GM12892 (cell line): ENCODE data around the gene PRKAG2.

Experiments used
- POLR2A ChIP-seq: IDR thresholded peaks from 2 replicates; pipeline ENCODE4 v1.6.1; 2011; ENCODE audit warnings: low read depth, low read length, control low read depth
- POLR2AphosphoS5 ChIP-seq: IDR thresholded peaks from 2 replicates; pipeline ENCODE4 v1.6.1; 2011; ENCODE audit warnings: low read depth, low read length, control low read depth
- TAF1 ChIP-seq: IDR thresholded peaks from 2 replicates; pipeline ENCODE4 v1.6.1; 2011; ENCODE audit warnings: low read depth, mild to moderate bottlenecking, control low read depth, low read length, borderline replicate concordance

DNA sequence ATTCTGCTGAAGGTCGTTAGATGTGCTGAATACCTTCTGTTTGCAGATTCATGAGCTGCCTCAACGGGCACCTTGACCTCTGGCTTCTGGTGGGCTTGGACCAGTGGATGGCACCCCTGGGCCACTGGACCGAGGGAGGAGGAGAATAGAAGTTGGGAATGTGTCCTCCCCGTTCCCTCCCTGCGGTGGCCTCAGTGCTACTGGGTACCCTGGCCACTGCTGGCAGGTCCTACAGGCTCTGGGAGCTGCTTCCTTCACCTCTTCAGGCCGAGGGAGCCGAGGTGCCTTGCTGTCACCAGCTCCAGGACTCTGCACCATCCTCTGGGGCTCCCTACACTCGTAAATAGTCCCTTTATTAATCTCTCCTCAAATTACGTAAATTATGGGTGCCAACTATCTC lies 47.1 kb upstream of the PRKAG2 start:
- no peak for TF ChIP-seq POLR2AphosphoS5
- TF ChIP-seq POLR2A, result no peak
- TF ChIP-seq TAF1, result no peak
